Activated CD4-positive, alpha-beta T cell treated with anti-CD3 and anti-CD28 coated beads, Interleukin-2, Interleukin-4, amounts not matched to agents 100 ng/mL and 50 ng/mL, durations not matched to agents 16 hours and 8 hours (primary cell): ENCODE measurements around the gene NCLN.
A peak's percentile ranks its signal among the peaks of the same experiment; 100 is the strongest.
"Not testable (repeated sequence)": the region's sequence is repeated elsewhere in the genome, so short reads cannot be mapped to it uniquely, and the experiment has no call there.

Source experiments
- DNase-seq: peaks from one replicate; pipeline ENCODE4 v3.0.0-alpha.2; 2020; ENCODE audit warnings: low spot score

The NCLN gene

DNA sequence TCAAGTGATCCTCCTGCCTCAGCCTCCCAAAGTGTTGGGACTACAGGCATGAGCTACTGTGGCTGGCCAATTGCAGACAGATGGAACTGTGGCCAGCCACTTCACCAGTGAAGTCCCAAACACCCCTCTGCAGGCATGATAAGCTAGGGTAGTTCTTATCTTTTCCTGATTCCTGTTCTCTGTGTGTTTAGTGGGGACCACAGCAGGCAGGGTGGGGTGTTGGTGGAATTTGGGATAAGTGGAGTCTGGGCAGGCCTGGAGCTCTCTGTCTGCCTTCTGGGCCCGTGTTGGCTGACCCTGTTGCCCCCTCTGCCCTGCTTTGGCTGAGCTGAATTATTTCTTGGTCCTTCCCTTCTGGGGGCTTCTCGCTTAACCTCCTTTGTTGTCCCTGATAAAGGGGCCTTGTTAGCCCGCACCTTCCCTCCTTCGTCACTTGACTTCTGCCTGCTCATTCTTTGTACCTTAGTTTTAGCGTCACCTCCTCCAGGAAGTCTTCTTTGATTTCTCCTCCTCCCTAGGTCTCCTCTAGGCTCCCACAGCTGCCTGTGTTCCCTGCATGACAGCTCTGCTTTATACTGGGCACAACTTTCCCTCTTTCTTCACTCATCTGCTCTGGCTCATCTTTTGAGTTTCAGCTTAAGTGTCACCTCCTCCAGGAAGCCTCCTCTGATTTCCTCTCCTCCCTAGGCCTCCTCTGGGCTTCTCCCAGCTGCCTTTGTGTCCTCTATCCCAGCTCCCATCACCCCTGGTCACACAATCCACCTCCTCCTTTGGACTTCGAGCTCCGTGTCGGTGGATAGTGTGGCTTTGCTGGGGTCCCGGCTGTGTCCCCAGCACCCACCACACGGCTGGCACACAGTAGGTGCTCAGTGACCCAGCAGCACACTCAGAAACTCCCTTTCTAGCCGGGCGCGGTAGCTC lies 1.7 kb upstream of the NCLN start:
- DNase-seq: no peak

DNA sequence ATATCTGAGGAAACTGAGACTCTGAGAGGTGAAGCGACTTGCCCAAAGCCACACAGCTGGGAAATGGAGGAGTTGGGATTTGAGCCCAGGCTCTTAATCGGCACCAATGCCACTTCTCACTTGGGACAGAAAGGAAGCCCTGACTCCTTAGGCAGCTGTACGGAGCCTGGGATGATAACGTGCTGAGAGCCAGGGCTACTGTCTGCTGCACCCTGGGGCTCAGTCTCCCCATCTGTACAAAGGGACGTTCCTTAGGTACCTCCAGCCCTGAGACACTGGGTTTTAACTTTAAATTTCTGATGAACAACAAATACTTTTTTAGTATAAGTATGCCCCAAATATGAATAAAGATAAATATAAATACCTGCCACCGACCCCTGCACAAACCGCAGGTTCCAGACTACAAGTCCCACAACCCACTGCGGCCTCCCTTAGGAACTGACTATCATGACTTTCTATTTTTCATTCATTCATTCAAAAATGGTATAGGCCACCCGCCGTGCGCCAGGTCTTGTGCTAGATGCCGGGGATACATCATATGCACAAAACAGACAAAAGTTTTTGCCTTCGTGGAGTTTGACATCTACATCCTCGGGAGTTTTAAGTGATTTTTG lies 776 bp upstream of the NCLN start:
- DNase-seq: peak; percentile 69

DNA sequence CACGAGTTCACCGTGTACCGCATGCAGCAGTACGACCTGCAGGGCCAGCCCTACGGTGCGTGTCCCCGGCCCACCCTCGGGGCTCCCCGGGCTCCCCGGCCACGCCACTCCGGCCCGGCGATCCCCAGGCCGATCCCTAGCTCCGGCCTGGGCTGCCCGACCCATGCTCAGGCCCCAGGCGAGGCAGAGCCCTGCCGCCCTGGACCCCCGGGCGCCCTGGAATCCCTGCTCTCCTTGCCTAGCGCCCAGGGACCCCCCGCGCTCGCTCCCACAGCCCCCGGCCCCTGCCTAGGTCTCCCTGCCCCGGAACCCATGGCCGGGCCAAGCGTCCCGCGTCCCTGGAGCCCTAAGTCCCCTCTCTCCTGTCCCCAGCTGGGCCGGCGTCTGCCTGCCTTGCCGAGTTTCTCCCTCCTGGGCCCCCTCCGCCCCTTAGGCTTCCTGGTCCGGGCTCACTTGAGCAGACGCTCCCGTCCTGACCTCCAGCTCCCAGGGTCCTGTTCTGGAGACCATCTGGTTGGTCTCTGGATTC lies 494 bp downstream of the NCLN start:
- DNase-seq: no peak

DNA sequence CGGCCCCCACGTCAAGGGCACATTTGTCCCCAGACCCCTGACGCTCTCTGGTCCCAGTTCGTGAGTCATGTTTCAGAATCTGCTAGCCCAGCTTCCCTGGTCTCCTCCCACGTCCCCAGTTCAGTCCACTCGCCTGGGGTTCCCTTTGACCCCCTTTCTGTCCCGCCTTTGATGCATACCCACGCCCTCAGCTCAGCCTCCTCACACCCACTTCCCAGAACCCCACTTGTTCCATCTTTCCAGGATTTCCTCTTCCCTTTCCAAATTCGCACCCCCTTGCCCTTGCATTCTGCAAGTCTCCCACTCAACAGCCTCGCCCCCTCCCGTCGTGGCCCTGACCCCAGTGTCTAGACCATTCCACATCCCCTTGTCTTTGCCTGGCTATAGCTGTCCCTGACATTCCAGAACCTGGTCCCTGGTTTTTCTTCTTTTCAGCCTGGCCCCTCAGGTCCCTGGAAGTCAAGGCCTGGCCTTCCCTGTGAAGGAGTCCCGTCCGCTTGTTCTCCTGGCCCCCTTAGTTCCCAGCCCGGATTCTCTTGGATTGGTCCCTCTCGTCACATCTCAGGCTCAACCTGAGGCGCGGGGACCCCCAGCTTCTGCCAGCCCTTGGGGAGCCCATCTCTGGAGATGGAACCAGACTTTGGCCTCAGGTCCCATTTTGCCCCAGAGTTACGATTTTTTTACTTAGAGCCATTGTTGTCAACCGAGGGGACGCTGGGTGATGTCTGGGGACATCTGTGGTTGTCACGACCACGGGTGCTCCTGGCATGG lies 1.3 kb downstream of the NCLN start:
- no peak for DNase-seq

DNA sequence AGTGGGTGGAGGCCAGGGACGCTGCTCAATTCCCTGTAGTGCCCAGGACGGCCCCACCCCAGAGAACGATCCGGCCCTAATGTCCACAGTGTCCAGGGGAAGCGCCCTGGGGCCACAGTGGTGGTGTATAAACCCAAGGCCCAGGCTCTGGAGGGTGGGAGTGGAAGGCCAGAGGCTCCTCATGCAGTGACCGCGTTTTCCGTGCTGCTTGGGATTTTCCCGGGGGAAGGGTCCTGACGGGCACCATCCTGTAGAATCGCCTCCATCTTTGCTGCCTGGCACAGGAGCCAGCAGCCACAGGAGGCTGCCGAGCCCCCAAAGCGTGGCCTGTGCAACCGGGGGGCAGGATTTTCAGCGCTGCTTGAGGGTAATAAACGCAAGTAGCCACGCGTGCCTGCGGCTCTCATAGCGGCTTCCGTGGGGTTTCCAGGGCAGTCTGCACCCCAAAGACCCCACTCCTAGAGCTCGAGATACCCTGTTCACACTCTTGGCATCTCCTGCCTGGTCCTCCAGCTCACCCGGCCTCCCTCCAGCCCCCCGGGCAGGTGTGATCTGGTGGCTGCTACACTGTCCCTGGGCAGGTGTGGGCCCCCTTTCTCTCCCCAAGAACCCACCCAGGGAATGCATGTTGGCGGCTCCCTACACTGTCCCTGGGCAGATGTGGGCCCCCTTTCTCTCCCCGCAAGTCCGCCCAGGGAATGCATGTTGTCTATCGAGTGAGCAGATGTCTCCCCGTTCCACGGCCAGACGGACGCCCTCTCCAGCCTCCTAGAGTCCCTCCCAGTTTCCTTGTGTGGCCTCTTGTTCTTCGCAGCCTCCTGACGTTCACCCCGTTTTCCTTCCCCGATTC lies 2.2 kb downstream of the NCLN start:
- no peak for DNase-seq

DNA sequence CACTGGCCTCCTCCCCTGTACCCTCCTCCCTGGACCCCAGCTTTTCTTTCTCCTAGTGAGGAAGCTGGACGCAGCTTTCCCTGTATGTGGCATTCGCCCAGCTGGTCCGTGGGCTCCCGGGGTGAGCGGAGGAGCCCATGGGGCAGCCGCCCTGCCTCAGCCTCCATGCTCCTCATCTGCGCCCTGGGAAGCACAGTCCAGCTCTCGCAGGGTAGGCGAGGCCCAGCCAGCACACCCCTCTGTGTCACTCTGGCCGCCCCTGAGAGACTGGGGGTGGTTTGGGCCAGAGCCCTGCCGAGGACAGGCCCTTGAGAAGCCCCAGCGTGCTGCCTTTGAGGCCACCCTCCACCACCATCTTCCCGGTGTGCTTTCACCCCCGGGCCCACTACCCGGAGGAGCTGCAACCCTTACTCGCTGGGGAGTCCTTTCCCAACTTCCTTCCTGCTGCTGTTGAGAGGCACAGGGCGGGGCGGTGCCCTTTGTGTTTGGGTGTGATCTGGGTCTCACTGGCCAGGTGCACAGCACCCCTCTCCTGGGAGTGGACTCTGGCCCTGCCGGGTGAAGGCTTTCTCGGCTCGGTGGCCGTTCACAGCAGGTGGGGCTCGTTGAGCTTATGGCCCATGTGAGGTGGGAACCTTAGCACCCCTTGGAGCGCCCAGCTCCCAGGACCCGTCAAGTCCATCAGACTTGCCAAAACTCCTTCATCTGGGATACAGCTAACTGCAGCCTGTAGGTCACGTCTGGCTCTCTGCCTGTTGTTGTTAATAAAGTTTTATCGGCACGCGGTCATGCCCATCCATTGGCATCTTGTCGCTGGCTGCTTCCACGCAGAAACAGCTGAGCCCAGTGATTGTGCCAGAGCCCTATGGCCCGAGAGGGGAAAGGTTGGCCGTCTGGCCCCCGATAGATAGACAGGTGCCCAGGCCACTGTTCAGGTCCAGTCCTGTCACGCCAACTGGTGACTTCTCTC lies 3.2 kb downstream of the NCLN start:
- no peak for DNase-seq

DNA sequence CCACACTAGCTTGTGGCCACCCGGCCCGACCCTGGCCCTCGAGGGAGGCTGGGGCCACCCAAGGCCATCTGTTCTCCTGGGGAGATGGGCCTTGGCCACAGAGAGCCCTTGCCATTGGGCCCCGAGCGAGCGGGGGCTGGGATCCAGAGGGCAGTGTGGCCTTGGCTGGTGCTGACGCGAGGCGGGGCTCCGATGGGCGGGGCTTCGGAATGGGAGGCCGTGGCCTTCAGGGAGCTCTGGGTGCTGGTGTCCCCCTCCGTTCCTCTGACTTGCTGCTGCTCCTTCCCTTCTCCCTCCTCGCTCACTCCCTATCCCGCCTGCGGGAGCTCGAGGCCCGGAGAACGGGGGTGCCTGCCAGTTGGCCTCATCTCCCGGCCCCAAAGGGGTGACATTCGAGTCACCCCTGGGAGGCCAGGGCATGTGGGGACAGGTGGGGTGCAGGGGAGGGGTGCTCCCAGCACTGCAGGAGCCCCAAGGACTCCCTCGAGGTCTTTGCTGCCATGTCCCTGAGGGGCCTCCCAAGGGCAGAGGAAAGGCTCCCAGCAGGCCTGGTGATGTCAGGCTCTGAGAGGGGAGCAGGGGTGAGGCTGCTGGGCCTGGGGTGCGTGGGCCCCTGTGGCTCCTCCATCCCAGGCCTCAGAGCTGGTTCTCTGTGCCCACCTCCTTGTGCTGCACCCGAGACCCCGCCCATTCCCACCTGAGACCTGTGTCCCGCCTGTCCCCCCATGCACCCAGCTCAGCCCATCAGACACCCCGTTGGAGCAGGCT lies 4.2 kb downstream of the NCLN start:
- no peak for DNase-seq

DNA sequence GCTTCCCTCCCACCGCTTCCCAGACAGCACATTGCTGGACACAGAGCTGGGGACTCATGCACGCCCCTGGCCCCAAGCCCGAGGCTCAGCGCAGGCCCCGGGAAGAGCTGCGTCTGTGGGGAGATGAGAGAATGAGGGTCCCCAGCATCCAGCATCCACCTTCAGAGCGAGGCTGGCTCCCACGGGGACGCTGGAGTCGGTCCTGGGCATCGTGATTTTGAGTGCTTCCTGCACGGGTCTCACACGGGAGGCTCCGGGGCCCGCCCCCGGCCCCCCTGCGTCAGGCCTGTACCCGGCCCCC lies 4.7 kb downstream of the NCLN start:
- DNase-seq: no peak

DNA sequence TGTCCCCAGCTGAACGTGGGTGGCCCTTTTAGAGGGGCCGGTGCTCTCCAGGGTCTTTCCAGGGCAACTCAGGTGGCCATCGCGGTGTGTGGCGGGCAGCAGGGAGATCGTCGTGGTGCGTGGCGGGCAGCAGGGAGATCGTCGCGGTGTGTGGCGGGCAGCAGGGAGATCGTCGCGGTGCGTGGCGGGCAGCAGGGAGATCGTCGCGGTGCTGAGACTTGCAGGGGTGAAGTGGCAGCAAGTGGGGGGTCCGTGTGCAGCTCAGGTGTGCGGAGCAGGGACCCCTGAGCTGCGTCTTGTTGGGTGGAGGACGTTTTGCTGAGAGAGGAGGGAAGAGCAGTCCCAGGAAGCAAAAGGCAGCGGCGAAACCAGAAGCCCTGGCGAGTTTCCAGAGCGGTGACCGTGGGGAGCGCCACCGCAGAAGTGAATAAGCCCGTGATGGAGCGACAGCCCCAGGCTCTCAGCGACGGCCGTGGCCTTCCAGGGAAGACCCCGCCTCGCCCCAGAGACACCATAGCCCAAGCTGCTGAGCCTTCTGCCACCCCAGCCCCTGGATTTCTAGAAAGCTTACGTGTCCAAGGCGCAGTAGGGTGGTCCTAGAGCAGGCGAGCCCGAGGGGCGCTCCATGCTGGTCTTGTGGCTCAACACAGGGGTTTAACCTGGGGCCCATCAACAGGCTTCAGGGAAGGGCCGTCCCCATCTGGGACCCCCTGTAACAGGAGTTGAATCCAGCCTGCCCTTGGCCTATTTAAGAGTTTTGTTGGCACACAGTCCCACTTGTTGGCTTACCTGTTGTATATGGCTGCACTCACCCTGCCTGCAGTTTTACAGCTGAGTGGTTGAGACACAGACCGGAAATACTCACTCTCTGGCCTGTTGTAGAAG lies 5.4 kb downstream of the NCLN start:
- no peak for DNase-seq

DNA sequence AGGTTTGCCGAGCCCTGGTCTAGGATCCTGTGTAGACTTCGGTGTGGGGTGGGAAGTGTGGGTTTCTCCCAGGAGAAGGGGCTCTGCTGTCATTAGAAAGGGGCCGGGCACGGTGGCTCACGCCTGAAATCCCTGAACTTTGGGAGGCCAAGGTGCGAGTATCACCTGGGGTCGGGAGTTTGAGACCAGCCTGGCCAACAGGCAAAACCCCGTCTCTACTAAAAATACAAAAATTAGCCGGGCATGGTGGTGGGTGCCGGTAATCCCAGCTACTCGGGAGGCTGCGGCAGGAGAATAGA lies 6.0 kb downstream of the NCLN start:
- DNase-seq: not testable (repeated sequence)

DNA sequence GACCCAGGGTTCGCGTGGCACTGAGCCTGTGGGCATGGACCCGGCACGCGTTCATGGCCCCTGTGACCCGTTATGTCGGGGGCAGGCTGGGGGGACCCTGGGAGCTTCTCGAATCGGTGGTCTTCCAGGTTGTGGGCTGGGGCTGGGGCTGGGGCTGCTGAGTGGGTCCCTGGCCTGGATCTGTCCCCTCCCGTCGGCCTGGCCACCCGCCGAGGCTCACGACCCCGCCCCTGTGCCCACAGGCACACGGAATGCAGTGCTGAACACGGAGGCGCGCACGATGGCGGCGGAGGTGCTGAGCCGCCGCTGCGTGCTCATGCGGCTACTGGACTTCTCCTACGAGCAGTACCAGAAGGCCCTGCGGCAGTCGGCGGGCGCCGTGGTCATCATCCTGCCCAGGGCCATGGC lies 6.5 kb downstream of the NCLN start:
- no peak for DNase-seq

DNA sequence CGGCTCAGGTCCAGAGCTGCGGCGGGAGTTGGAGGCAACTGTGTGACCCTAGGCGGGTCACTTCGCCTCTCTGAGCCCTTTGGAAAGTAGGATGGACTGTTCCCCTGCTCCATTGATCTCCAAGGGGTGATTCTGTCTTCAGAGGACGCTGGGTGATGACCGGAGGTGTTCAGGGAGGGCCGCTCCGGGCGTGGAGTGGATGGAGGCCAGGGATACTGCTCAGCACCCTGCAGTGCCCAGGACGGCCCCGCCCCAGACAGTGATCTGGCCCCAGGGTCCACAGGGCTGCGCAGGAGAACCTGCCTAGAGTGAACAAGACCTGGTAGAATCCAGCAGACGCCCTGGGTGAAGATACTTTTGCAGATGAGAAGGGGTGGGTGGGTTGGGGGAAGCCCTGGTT lies 7.0 kb downstream of the NCLN start:
- no peak for DNase-seq

DNA sequence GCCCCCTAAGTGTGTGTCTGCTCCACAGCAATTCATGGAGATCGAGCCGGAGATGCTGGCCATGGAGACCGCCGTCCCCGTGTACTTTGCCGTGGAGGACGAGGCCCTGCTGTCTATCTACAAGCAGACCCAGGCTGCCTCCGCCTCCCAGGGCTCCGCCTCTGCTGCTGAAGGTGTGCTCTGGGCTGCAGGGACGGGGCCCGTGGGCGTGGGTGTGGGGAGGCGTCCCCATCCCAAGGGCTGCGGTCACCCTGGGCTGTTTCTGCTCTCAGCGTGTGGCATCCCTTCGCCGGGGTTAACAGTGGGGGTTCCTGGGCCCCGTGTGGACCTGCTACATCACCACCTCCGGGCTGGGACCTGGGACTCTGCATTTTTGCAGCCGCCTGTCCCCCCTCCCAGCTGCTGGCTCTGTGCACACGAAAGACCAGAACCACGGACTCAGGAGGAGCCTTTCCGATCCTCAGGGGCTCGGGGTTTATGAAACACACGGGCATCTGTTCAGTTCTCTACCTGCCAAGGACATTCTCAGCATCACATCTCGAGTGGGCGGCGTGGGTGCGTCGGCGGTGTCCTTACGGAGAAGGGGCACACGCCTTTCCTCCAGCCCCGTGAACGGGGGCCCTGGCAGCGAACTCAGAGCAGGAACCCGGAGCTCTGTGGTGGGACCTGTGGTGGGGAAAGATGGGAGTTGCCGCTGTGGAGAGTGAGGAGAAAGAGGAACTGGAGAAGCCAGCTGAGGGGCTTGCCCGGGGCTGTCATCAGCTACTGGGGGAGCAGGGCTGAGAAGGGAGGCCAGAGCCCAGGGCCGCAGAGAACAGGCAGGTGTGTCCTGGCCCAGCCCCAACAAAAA lies 7.8 kb downstream of the NCLN start:
- DNase-seq: no peak

DNA sequence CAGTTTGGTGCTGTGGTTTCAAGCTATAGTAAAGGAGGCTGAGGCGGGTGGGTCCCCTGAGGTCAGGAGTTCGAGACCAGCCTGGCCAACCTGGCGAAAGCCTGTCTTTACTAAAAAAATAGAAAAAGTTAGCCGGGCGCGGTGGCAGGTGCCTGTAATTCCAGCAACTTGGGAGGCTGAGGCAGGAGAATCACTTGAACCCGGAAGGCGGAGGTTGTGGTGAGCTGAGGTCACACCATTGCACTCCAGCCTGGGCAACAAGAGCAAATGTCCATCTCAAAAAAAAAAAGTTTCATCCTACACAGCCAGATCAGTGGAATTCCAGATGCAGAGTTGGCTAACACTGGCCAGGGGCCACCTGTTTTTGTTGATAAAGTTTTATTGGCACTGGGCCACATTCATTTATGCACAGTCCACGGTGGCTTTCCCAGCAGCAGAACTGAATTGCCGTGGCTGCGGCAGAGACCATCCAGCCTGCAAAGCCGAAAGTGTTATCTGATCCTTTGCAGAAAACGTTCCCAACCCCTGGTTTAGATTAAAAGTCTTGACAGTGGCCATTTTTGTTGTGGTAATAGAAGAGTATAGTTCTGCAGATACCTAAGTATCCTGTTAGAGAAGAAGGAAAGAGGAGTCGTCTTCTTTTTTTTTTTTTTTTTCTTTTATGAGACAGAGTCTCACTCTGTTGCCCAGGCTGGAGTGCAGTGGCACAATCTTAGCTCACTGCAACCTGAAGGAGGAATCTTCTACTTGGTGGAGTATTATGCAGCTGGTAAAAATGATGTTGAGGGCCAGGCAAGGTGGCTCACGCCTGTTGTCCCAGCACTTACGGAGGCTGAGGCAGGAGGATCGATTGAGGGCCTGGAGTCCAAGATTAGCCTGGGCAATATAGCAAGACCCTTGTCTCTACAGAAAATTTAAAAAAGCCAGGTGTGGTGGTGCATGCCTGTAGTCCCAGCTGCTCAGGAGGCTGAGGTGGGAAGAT lies 8.7 kb downstream of the NCLN start:
- no peak for DNase-seq

DNA sequence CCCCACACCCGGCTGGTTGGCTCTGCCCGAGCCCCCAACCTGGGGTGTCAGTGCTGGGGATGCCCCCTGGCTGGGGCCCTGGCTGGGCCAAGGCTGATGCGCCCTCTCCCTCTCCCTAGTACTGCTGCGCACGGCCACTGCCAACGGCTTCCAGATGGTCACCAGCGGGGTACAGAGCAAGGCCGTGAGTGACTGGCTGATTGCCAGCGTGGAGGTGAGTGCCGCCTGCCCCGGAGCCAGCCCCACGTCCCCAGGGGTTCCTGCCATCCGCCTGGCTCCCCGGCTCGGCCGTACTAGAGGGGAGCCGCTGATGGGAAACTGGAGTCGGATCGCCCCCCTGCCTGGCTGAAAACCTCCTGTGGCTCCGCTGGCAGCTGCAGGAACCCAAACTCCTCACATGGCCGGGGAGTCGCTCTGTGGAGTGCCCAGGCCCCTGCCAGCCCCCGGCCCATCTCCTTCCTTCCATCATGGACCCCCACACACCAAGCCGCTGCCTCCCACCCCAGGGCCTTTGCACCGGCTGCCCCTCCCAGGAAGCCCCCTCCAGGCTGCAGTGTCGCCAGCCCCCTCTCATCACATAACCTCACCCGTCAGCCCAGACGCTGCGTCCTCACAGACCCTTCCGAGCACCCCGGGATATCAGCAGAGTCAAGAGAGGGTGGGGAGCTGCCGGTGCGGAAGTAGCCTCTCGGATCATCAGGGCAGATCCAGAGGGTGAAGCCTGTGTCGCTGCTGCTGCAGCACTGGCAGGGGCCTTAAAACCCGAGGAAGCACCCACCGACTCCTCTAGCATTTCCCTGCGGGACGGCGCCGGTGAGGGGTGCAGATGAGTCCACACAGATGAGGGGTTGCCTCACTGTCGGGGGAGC lies 10.6 kb downstream of the NCLN start:
- DNase-seq: no peak

DNA sequence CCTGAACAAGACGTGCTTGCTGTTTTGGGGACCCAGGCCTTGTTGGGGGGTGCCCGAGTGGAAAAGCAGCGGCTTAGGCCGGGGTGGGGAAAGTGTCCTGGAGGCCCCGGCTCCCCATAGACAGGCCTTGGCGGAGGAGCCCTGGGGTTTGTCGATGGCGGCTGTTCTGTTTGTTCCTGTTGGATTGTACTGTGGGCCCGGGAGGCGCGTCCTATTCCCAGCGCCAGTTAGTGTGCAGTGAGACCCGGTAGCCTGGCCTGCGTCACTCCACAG lies 11.1 kb downstream of the NCLN start:
- no peak for DNase-seq
